Adipocyte (in vitro differentiated cells): ENCODE results near the gene MRGPRG.
"Not testable (repeated sequence)": the region's sequence is repeated elsewhere in the genome, so short reads cannot be mapped to it uniquely, and the experiment has no call there.

ENCODE experiments used
- DNase-seq: peaks from one replicate; pipeline ENCODE4 v3.0.0-alpha.2; 2015; ENCODE audit warnings: low read depth
- H3K27me3 ChIP-seq: replicated peaks from 2 replicates; pipeline ENCODE4 v1.7.0; 2013; ENCODE audit warnings: mild to moderate bottlenecking, low read length, moderate library complexity; ENCODE audit not compliant: control insufficient read depth, insufficient read depth
- H3K36me3 ChIP-seq: 2 replicates; pipeline ENCODE4 v1.7.0; 2013; ENCODE audit warnings: low read length, mild to moderate bottlenecking, moderate library complexity; ENCODE audit not compliant: control insufficient read depth, insufficient read depth, severe bottlenecking
- H3K4me1 ChIP-seq: 2 replicates; pipeline ENCODE4 v1.7.0; 2013; ENCODE audit warnings: mild to moderate bottlenecking, low read length, moderate library complexity; ENCODE audit not compliant: control insufficient read depth, insufficient read depth
- H3K4me3 ChIP-seq: 2 replicates; pipeline ENCODE4 v1.7.0; 2013; ENCODE audit warnings: mild to moderate bottlenecking, low read length, moderate library complexity
- H3K9ac ChIP-seq: 2 replicates; pipeline ENCODE4 v1.7.0; 2013; ENCODE audit warnings: mild to moderate bottlenecking, low read length, moderate library complexity
- H3K9me3 ChIP-seq: 2 replicates; pipeline ENCODE4 v1.7.0; 2013; ENCODE audit warnings: mild to moderate bottlenecking, low read length, moderate library complexity; ENCODE audit not compliant: control insufficient read depth

The MRGPRG gene, protein sequence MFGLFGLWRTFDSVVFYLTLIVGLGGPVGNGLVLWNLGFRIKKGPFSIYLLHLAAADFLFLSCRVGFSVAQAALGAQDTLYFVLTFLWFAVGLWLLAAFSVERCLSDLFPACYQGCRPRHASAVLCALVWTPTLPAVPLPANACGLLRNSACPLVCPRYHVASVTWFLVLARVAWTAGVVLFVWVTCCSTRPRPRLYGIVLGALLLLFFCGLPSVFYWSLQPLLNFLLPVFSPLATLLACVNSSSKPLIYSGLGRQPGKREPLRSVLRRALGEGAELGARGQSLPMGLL

DNA sequence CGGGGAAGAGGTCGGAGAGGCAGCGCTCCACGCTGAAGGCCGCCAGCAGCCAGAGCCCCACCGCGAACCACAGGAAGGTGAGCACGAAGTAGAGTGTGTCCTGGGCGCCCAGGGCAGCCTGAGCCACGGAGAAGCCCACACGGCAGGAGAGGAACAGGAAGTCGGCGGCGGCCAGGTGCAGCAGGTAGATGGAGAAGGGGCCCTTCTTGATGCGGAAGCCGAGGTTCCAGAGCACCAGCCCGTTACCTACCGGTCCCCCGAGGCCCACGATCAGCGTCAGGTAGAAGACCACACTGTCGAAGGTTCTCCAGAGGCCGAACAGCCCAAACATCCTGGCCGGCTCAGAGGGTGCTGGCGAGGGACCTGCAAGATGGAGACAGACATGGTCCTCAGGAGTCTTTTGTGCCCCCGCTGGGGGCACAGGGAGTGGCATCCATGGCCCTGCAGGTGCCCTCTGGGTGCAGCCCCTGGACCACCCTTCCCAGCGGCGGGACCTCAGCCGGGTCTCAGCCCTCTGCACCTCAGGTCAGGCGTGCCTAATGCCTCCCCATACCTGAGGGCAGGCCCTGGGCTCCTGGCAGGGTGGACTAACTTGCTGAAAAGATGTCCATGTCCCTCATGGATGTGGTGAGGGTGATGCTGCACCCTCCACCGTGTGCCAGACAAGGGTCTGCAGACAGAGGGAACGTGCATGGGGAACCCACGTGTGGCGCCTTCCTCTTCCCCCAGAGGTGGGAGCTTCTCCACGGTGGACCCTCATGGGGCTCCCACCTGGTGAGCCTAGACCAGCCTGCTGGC, at the start of gene MRGPRG:
Gene MRGPRG, minus strand, starts transcription at position 331 of the 798 bp plus-strand sequence. Its CDS starts 0 bp downstream, at position 331.
- Histone ChIP-seq H3K4me1 (no peaks in the 10 kb centered on the region), H3K9me3 (no peaks in the 10 kb centered on the region), H3K4me3 (no peak within 1 kb of the TSS), H3K27me3 (peaks cover 68% of the 10 kb centered on the region), H3K36me3 (no peaks in the 10 kb centered on the region), H3K9ac (no peak within 1 kb of the TSS)
- no peak for DNase-seq

DNA sequence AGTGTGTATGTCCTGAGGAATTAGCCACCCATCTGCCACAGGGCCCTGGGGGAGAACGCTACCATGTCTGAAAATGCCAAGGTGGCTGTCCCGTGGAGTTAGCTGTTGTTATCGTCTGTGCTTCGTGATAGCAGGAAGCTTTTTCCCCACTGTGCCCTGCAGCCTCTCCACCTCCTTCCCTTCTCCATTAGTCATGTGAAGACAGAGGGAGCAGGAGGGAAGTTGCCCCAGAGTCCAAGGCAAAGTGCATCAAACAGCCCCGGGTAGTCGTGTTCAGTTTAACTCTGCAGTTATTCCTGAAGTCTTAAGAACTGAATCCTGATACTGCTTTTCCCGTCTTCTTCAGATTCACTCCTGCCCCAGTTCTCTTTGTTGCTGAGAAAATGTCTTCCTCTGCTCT, 43.9 kb upstream of the MRGPRG start:
- H3K4me3 ChIP-seq, H3K36me3 ChIP-seq, H3K9ac ChIP-seq: not testable (repeated sequence)

DNA sequence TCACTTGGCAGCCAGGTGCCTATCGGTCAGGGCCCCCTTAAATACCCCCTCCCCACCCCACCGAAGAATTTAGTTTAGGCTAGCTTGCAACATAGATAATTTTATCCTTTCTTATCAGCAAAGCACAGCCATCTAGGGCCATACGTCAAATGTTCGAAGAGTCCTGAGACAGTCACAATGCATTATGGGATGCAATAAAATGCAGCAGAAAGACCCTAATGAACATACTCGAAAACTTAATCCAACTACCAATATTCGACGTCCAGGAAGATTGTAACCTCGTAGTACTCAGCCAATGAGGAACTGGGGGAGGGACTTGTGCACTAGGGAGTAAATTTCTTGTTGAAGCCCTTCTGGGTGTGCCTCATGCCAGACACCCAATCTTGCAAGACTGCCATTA, 43.2 kb upstream of the MRGPRG start:
- not testable (repeated sequence) for H3K9ac ChIP-seq, H3K9me3 ChIP-seq, H3K36me3 ChIP-seq, DNase-seq, H3K4me1 ChIP-seq, H3K27me3 ChIP-seq, H3K4me3 ChIP-seq

More for the DNA sequence above, 43.9 kb upstream of the MRGPRG start:
- not testable (repeated sequence) for H3K4me1 ChIP-seq, H3K9me3 ChIP-seq, H3K27me3 ChIP-seq, DNase-seq

DNA sequence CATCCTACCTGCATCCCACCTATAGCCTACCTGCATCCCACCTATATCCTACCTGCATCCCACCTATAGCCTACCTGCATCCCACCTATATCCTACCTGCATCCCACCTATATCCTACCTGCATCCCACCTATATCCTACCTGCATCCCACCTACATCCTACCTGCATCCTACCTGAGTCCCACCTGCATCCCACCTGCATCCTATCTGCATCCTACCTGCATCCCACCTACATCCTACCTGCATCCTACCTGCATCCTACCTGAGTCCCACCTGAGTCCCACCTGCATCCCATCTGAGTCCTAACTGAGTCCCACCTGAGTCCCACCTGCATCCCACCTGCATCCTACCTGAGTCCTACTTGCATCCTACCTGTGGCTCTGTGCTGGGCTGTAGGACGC, 38.9 kb upstream of the MRGPRG start:
- not testable (repeated sequence) for H3K4me1 ChIP-seq, DNase-seq, H3K4me3 ChIP-seq, H3K9ac ChIP-seq, H3K27me3 ChIP-seq, H3K36me3 ChIP-seq, H3K9me3 ChIP-seq

DNA sequence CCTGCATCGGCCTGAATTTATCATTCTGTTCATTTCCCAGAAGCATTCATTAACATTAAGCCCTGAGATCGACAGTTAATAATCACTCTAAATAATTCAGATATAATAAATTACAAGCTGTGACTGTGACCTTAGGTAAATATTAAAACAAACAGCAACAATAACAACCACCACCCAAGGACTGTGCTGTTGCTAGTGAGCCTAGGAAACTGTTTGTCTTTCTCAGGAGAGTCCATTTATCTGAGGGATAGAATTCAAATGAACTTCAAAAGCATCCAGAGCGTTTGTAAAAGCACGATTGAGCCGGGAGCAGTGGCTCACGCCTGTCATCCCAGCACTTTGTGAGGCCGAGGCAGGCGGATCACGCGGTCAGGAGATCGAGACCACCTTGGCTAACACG, 36.6 kb upstream of the MRGPRG start:
- H3K27me3 ChIP-seq, H3K36me3 ChIP-seq, H3K4me3 ChIP-seq, H3K4me1 ChIP-seq, H3K9ac ChIP-seq, H3K9me3 ChIP-seq, DNase-seq: not testable (repeated sequence)

DNA sequence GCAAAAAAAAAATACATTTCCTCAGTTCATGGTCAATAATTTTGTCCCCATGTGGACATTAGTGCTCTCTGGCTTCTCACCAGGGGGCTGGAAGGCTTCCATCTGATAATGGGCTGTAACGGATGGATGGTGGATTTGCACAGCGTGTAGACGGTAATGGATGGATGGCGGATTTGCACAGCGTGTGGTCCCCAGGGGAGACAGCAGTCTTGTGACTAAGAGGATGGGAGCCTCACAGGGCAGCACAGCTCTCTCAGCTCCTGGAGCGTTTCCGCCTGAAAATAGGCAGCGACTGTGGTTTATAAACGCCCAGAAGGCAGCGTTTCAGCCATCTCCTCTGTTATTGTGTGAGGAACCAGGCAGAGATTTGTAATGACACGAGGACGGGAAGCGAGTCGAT, 36.2 kb upstream of the MRGPRG start:
- not testable (repeated sequence) for H3K4me1 ChIP-seq, H3K27me3 ChIP-seq, H3K9ac ChIP-seq, H3K36me3 ChIP-seq, DNase-seq, H3K9me3 ChIP-seq, H3K4me3 ChIP-seq

DNA sequence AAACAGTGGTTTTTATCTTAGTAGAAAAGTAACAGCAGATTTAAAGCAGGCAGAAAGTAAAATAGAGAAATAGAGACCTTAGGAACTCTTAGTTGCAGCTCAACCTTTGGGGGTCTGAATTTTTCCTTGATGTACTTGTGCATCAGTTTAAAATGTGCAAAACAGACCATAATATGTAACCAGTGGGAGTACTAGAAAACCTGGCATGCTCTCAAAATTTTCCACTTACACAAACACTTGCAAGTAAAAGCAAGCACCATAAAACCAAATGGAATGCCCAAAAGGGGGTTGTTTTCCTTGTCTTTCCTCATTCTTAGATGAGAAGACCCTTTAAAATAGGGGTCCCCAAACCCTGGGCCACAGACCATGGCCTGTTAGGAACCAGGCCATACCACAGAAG, 26.5 kb upstream of the MRGPRG start:
- Histone ChIP-seq H3K4me3 (no peak overlapping the region), H3K36me3 (no peaks in the 10 kb centered on the region), H3K4me1 (no peaks in the 10 kb centered on the region), H3K27me3 (peaks cover 17% of the 10 kb centered on the region), H3K9ac (no peak overlapping the region), H3K9me3 (no peaks in the 10 kb centered on the region)
- DNase-seq, result no peak

DNA sequence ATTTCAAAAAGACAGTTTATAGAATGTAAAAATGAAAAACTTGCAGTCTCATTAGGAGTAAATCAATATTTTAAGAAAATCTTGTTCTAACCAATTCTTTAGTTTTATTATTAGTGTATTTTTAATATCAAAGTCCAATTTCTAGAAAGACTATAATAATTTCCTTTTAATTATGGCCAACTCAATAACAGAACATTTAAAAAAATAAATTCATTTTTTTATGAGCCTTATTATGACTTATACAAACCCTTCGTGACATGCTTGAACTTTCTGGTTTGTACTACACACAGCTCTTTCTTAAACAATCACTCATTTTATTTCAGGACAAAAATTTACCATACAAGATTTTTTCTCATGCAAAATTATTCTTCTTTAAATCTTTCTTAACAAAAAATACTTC, 25.3 kb upstream of the MRGPRG start:
- Histone ChIP-seq H3K36me3 (no peaks in the 10 kb centered on the region), H3K9me3 (no peaks in the 10 kb centered on the region), H3K9ac (no peak overlapping the region), H3K4me3 (no peak overlapping the region), H3K27me3 (peaks cover 19% of the 10 kb centered on the region), H3K4me1 (no peaks in the 10 kb centered on the region)
- no peak for DNase-seq

DNA sequence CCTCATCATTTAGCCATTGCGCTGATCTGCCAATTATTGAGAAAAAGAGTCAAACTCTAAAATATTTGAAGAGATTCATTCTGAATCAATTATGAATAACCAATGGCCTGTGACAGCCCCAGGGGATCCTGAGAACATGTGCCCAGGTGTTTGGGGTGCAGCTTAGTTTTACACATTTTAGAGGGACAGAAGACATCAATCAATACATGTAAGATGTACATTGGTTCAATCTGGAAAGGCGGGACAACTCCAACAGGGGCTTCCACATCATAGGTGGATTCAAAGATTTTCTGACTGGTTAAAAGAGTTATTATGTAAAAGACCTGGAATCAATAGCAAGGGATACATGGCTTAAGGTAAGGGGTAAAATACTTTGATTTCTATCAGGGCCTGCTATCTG, 18.5 kb upstream of the MRGPRG start:
- no peaks in the 10 kb centered on the region for H3K36me3 ChIP-seq
- no peaks in the 10 kb centered on the region for H3K9me3 ChIP-seq
- H3K27me3 ChIP-seq, result peaks cover 58% of the 10 kb centered on the region
- H3K9ac ChIP-seq, result no peak overlapping the region
- no peak overlapping the region for H3K4me3 ChIP-seq
- peaks cover 3% of the 10 kb centered on the region for H3K4me1 ChIP-seq
- no peak for DNase-seq

DNA sequence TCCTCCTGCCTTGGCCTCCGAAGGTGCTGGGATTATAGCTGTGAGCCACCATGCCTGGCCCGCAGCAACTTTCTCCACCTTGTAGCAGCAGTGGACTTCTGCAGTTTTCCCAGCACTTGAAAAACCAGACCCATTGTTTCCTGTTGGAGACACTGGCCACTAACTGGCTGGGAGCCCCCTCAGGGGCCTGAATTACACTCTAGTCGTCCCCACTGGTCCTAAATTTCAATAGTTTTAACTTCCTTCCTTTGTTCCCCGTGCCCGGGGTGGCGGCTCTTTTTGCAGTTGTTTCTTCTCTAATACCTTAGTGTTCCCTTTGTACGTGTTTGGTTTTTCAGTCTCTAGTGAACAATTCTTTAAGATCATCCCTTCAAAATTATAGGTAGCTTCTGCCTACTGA, 16.2 kb upstream of the MRGPRG start:
- Histone ChIP-seq H3K27me3 (peaks cover 59% of the 10 kb centered on the region), H3K4me1 (peaks cover 3% of the 10 kb centered on the region), H3K36me3 (no peaks in the 10 kb centered on the region), H3K9ac (no peak overlapping the region), H3K9me3 (no peaks in the 10 kb centered on the region), H3K4me3 (no peak overlapping the region)
- no peak for DNase-seq

DNA sequence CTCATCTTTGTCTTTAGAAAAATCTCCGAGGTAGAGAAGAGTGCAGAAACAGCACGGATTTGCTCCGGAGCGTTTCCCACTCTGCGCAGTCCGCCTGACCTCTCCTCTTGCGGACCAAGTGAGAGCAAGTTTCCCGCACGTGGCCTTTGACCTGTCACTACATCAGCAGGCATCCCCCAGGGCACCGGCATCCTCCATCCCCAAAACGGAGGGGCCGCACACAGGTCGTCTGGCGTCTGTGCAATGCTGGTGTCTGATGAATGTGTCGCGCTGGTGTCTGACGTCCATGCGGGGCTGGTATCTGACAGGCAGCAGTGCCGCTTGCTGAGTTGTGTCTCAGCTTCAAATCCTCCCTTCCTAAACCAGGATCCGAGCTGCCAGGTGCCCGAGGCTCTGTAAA, 14.3 kb upstream of the MRGPRG start:
- H3K9me3 ChIP-seq, result no peaks in the 10 kb centered on the region
- no peaks in the 10 kb centered on the region for H3K36me3 ChIP-seq
- no peak for DNase-seq
- H3K9ac ChIP-seq, result no peak overlapping the region
- H3K4me3 ChIP-seq, result no peak overlapping the region
- H3K27me3 ChIP-seq, result peaks cover 68% of the 10 kb centered on the region
- H3K4me1 ChIP-seq, result peaks cover 3% of the 10 kb centered on the region
